CD4-positive, alpha-beta T cell treated with Interleukin-21 for 1 hour (primary cell): Measurements from ENCODE around the gene PADI1.
A peak's percentile ranks its signal among the peaks of the same experiment; 100 is the strongest.

Experiments used
- DNase-seq: peaks from one replicate; pipeline ENCODE4 v3.0.0-alpha.2; 2020

Gene PADI1

GRCh38 chr1:17274186-17275170 lies 69.5 kb downstream of the PADI1 start:
- DNase-seq: peak; percentile 5

DNA sequence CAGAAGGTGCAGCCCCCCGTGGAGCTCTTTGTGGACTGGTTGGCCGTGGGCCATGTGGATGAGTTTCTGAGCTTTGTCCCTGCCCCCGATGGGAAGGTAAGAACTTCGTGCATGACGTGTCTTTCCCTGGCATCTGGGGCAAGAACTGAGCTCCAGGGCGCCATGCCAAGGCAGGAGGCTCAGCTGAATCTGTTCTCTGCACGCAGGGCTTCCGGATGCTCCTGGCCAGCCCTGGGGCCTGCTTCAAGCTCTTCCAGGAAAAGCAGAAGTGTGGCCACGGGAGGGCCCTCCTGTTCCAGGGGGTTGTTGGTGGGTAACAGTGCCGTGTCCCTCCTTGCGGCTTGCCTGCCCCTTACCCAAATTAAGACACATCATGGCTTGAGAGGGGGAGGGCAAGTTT lies 71.6 kb downstream of the PADI1 start:
- DNase-seq: no peak

GRCh38 chr1:17277511-17278159 lies 72.7 kb downstream of the PADI1 start:
- DNase-seq: no peak

GRCh38 chr1:17278996-17279830 lies 74.3 kb downstream of the PADI1 start:
- DNase-seq: no peak

DNA sequence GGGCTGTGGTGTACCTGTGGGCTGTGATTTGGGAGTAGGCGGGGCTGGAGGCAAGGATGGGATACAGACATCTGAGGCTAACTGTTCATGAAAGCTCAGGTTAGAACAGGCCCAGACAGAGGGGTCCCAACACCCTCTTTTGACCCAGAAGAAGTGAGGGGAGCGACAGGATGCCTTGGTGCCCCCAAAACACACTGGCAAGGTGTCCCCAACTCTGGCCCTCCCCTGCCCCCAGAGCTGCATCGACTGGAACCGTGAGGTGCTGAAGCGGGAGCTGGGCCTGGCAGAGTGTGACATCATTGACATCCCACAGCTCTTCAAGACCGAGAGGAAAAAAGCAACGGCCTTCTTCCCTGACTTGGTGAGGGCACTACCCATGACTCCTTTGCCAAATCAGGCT lies 75.5 kb downstream of the PADI1 start:
- DNase-seq: no peak

DNA sequence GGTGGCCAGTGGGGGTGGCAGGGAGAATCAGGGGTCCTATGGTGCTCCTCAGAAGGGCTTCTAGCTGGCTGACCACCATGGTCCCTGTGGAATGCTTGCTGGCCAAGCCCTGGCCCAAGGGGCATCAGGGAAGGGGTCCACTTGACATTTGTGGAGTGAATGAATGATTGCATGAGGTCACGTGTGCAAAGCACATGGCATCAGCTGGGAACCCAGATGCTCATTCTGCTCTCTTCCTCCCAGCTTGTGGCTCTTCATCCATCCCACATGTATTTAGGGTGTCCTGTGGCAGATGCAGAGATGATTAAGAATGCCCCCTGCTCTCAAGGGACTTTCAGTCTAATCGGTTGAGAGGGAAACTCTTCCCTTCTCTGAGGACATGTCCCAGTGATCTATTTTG lies 76.0 kb downstream of the PADI1 start:
- DNase-seq: no peak

DNA sequence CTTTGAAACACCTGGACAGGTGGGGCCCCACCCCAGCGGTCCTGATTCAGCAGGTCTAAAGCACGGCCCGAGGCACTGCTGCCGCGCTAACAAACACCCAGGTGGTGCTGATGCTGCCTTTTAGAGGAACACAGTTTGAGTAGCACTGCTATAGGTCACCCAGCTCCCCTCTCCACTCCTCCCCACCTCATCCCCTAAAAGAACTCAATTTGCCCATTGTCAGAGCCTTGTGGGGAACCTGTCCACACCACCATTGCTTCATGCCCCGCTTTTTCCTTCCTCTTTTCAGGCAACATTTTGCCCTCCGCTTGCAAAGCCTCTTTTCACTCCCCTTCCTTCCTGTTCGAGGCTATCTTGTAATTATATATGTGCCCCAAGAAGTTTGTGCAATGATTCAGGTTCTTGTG lies 76.8 kb downstream of the PADI1 start:
- DNase-seq: peak; percentile 4

GRCh38 chr1:17282836-17283235 lies 77.9 kb downstream of the PADI1 start:
- DNase-seq: no peak

DNA sequence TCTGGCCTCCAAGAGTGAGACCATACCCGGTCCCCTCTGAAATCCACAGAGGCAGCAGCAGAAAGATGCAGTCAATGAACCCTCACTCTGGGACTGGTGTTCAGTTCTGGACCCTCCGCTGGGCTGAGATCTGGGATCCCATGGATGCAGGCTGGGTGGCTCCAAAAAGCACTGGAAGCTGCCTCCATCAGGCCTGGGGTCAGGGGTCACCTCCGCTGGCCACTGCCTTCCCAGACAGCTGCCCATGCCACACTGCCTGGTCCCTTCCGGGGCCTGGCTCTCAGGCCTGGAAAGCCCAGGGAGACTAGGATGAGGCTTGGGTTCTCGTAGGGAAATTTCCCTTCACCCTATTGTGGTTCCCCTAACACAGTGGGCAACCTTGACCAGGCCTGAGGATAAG lies 81.7 kb downstream of the PADI1 start:
- no peak for DNase-seq

- no peak for DNase-seq
Observed at GRCh38 chr1:17287130-17287776, 82.3 kb downstream of the PADI1 start.

- no peak for DNase-seq
Observed at GRCh38 chr1:17289721-17290120, 84.8 kb downstream of the PADI1 start.

GRCh38 chr1:17290553-17290952 lies 85.6 kb downstream of the PADI1 start:
- no peak for DNase-seq

DNA sequence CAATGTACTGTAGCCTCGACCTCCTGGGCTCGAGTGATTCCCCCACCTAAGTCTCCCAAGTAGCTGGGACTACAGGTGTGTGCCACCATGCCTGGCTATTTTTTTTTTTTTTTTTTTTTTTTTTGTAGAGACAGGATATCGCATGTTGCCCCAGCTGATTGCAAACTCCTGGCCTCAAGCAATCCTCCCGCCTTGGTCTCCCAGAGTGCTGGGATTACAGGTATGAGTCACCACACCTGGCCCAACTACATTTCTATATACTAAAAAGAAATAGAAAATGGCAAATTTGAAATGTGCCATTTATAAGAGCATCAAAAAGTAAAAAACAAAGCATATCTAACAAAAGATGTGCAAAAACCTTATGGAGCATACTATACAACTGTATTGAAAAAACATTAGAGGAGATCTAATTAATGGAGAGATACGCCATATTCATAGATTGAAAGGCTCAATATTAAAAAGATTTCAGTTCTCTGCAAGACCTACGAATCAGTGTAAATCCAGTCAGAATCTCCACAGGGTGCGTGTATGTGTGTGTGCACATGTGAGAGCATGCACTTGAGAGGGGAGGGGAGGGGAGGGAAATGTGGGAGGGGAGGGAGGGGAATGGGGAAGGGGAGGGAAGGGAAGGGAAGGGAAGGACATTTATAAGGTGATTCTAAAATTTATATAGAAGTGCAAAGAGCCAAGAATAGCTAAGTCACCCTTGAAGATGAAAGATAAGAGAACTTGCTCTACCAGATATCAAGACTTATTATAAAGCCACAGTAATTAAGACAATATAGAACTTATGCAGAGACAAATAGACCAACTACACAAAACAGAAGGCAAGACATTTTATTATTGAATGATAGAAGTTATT lies 87.6 kb downstream of the PADI1 start:
- no peak for DNase-seq

- DNase-seq: no peak
Observed at GRCh38 chr1:17293681-17294425, 88.9 kb downstream of the PADI1 start.

GRCh38 chr1:17295292-17295691 lies 90.4 kb downstream of the PADI1 start:
- no peak for DNase-seq
